Activated T-cell treated with anti-CD3 and anti-CD28 coated beads, Interleukin-2, amount 50 U/mL, for 1 hour (primary cell): ENCODE results near the gene MED12.

Experiments
- DNase-seq: peaks from one replicate; pipeline ENCODE4 v3.0.0-alpha.2; 2020

The MED12 gene

GRCh38 chrX:71107762-71108360 is 10.5 kb upstream of the MED12 start:
- no peak for DNase-seq

- DNase-seq = no peak
These were observed 9.3 kb upstream of the MED12 start for GRCh38 chrX:71109051-71109450.

DNA sequence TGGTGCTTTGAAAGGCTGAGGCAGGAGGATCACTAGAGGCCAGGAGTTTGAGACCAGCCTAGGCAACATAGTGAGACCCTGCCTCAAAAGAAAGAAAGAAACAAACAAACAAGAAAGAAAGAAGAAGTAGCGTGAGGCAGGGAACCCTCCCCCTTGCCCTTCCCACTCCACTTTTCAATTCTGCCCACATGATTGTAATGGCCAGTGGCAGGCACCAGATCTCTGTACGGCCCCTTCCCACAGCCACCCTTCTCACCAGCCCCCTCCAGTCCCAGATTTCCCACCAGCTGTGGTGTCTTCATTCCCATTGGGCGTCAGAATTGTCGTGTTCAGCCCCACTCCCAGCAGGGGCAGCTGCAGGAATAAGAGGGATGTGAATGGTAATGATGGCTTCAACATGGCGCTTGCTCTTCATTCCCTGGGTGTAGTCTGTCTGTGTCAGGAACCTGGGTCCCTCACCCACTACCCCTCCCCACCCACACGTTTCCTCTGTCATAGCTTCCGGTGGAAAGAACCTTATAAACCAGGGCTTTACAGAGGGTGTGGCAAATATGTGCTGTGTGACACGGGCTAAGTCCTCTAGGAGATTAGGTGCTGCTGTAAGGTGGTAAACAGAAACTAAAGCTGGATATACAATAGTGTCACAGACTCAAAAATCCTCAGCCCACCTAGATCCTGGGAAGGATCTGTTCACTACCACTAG is 7.1 kb upstream of the MED12 start, which contains the start of gene IL2RG:
IL2RG (minus strand) TSS at position 437 of the 703 bp plus-strand sequence; CDS start at position 399, 38 bp downstream.
- DNase-seq = peak; percentile 67

DNA sequence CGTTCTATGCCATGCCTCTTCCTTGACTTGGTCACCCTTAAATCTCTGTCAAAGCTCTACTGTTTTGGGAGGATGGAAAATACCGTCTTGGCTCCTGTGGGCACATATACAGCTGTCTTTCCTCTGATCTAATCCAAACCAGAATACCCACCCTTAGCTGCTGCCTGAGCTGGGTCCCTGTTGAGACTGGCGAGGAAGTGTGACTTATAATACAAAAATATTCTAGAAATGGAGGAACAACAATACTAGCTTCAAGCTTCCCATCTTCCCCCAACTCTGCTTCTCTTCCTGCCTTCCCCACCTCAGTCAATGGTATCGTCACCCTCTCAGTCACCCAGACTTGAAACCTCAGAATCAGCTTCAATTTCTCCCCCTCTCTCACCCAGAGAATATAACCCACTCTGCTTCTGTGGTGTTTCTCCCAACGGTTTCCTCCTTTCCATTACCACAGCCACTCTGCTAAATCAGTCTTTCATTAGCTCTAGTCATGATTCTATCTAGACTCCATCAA is 6.4 kb upstream of the MED12 start:
- DNase-seq = peak; percentile 51

- DNase-seq = no peak
These were observed 1.0 kb upstream of the MED12 start for GRCh38 chrX:71117358-71117757.

DNA sequence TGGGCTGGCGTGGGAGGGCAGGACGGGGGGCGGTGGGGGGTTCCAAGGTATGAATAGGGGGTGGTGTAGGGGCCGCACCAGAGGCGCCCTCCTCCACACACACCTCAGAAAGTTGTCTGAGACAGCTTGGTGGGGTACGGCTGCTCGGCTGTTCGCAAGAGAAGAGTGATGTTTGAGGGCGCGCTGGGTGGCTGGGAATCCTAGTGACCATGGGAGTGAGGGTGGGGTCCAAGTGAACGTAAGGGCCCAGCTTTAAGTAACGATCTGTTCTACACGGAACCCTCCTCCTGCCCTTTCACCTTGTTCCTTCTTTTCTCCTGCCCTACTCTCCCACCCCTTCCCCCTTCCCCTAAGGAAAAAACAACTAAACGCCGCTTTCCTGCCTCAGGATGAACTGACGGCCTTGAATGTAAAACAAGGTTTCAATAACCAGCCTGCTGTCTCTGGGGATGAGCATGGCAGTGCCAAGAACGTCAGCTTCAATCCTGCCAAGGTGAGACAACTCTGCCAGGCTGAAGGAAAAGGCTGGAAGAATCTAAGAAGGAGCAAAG is 664 bp downstream of the MED12 start:
- DNase-seq = no peak

DNA sequence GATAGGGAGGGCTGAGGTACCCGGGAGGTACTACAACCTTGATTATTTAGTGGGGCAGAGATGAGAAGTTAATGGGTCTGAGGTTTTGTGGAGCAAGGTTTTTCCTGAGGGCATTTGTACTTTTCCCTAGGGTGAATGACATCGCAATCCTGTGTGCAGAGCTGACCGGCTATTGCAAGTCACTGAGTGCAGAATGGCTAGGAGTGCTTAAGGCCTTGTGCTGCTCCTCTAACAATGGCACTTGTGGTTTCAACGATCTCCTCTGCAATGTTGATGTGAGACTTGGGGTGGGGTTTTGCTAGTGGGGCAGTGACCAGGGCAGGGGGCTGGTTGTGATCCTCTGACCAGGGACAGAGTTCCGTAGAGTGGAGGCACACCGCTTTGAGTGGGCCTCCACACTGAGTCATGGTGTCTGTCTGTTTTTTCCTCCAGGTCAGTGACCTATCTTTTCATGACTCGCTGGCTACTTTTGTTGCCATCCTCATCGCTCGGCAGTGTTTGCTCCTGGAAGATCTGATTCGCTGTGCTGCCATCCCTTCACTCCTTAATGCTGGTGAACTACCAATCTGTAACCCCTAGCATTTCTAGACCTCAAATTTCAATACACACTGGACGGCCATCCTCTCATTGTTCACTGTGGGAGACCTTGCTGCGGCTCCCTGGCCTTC is 9.9 kb downstream of the MED12 start:
- no peak for DNase-seq

DNA sequence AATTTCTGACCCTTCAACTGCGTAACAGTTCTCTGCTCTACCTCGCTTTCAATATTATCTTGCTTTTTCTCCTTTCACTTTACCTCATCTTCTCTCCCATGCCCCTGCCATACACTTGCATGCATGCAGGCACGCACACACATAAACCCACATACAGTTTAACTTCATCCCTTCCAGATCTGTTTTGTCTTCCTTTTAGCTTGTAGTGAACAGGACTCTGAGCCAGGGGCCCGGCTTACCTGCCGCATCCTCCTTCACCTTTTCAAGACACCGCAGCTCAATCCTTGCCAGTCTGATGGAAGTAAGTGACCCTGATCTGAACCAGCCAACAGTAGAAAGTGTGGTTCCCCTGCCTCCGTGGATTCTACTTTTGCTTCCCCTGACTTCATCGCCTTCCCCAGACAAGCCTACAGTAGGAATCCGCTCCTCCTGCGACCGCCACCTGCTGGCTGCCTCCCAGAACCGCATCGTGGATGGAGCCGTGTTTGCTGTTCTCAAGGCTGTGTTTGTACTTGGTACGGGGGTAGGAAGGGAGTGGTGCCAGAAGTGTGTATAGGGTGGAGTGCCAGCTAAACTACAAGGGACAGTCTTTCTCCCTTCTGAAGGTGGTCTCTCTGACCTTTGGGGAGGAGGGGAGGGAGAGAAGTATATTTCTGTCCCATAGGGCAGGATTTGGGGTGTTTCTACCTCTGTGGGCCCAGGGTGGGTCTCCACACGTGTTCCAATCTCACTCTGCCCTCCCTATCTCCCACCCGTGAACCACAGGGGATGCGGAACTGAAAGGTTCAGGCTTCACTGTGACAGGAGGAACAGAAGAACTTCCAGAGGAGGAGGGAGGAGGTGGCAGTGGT is 10.7 kb downstream of the MED12 start:
- peak; percentile 84 for DNase-seq

DNA sequence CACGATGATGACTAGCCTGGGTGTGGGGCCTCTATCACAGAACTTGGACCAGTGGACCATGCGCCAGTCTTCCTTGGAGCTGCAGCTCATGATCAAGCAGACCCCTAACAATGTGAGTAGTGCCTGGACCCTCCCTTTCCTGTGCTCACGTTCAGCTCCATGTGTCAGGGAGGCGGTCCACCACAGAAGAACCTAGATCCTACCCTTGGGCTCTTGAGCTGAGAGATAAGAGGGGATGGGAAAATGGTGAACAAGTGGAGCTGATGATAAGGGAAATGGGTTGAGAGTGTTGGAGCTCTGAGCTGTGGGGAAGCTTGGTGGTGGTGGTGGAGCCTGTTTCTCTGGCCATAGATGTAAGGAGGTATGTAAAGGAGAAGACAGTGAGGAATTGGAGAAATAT is 13.1 kb downstream of the MED12 start:
- no peak for DNase-seq

DNA sequence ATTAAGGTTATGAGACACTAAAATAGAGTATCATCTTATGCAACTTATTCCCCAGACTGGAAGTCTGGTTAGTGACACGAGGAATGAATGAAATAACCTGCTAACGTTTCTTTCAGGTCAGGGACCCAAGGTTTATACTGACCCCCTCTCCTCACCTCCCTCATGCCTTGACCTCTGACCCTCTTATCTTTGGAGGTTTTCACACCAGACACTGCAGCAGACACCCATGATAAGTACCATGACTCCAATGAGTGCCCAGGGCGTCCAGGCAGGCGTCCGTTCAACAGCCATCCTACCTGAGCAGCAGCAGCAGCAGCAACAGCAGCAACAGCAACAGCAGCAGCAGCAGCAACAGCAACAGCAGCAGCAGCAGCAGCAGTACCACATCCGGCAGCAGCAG is 22.0 kb downstream of the MED12 start:
- no peak for DNase-seq

GRCh38 chrX:71143508-71143907 is 25.1 kb downstream of the MED12 start:
- no peak for DNase-seq

DNA sequence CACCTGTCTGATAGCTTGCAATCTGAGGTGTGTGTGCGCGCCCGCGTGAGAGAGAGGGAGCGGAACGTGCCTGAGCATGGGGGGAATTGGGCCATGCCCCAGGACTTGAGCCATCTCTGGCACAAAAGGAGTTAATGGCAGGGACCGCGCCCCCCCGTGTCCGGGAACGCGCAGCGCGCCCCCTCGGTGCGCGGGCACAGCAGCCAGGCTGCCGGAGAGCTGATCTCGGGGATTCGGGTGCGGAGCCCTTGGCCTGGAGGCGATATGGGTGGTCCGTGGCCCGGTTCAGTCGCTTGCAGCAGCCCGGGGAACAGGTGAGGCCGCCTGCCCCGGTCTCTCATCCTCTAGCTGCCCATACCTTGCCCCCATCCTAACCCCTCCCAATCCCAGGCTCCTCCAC is 26.3 kb downstream of the MED12 start, which contains the start of gene NLGN3:
NLGN3 (plus strand) TSS at position 191 of the 400 bp plus-strand sequence. CDS start 2,909 bp downstream, outside the sequence.
- DNase-seq = no peak

DNA sequence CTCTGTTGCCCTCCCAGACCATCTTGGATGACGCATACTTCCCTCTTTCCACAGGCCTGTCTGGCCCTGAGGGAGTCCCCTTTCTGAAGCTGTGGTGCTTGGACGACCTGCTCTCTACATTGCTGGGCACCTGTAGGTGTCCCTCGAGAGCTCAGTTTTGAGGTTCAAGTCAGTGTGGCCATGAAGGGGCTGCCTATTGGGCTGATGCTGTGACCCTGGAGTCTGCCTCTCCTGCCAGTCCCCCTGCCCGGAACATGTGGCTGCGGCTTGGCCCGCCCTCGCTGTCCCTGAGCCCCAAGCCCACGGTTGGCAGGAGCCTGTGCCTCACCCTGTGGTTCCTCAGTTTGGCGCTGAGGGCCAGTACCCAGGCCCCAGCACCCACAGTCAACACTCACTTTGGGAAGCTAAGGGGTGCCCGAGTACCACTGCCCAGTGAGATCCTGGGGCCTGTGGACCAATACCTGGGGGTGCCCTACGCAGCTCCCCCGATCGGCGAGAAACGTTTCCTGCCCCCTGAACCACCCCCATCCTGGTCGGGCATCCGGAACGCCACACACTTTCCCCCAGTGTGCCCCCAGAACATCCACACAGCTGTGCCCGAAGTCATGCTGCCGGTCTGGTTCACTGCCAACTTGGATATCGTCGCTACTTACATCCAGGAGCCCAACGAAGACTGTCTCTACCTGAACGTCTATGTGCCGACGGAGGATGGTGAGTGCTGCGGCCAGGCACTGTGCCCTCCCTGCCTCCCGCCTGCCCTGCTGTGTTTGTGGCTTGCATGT is 29.3 kb downstream of the MED12 start:
- DNase-seq = no peak

- no peak for DNase-seq
These were observed 29.9 kb downstream of the MED12 start for GRCh38 chrX:71148278-71148663.

- no peak for DNase-seq
These were observed 33.0 kb downstream of the MED12 start for GRCh38 chrX:71151366-71151765.

- DNase-seq = no peak
These were observed 35.8 kb downstream of the MED12 start for GRCh38 chrX:71154196-71154595.

GRCh38 chrX:71154641-71155040 is 36.2 kb downstream of the MED12 start:
- no peak for DNase-seq

DNA sequence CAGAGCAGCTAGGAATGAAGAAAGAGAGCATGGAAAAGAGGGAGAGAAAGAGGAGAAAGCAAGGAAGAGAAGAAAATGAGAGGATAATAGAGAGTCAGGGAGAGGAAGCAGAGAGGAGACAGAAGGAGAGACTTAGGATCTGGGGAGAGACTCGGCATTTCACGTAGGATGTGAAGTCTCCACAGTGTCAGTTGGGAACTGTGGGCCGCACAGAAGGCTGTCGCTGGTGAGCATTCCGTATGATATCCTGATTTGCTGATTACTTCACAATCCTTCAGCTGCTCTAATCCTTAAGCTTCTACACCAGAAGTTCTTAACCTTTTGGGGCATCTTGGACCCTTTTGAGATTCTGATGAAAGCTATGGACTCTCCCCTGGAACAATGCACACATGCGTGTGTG is 40.2 kb downstream of the MED12 start:
- no peak for DNase-seq

- no peak for DNase-seq
These were observed 40.9 kb downstream of the MED12 start for GRCh38 chrX:71159335-71159734.

GRCh38 chrX:71160475-71160874 is 42.1 kb downstream of the MED12 start:
- no peak for DNase-seq

GRCh38 chrX:71162981-71163380 is 44.6 kb downstream of the MED12 start:
- no peak for DNase-seq

DNA sequence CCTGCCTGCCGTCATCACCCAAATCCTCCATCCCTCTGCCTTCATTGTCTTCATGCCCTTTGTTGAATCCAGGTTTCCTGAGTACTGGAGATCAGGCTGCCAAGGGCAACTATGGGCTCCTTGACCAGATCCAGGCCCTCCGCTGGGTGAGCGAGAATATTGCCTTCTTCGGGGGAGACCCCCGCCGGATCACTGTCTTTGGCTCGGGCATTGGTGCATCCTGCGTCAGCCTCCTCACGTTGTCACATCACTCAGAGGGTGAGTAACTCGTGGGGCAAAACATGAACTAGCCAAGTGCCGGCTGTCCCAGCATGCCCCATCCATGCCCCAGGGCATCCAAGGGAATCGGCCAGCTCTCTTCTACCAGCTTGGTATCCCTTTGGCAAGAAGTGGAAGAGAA is 45.7 kb downstream of the MED12 start:
- DNase-seq = no peak
